Measurements from ENCODE around the gene PLTP. TPM values are rescaled to one million over a fixed set of nuclear protein-coding genes. Genes with fewer than 3 reads are reported as not detected.
"Not testable (repeated sequence)": the region's sequence is repeated elsewhere in the genome, so short reads cannot be mapped to it uniquely, and the experiment has no call there.

Gene PLTP, protein sequence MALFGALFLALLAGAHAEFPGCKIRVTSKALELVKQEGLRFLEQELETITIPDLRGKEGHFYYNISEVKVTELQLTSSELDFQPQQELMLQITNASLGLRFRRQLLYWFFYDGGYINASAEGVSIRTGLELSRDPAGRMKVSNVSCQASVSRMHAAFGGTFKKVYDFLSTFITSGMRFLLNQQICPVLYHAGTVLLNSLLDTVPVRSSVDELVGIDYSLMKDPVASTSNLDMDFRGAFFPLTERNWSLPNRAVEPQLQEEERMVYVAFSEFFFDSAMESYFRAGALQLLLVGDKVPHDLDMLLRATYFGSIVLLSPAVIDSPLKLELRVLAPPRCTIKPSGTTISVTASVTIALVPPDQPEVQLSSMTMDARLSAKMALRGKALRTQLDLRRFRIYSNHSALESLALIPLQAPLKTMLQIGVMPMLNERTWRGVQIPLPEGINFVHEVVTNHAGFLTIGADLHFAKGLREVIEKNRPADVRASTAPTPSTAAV
- total RNA-seq = 1 to 10 TPM; 2.2 to 2.8 TPM

DNA sequence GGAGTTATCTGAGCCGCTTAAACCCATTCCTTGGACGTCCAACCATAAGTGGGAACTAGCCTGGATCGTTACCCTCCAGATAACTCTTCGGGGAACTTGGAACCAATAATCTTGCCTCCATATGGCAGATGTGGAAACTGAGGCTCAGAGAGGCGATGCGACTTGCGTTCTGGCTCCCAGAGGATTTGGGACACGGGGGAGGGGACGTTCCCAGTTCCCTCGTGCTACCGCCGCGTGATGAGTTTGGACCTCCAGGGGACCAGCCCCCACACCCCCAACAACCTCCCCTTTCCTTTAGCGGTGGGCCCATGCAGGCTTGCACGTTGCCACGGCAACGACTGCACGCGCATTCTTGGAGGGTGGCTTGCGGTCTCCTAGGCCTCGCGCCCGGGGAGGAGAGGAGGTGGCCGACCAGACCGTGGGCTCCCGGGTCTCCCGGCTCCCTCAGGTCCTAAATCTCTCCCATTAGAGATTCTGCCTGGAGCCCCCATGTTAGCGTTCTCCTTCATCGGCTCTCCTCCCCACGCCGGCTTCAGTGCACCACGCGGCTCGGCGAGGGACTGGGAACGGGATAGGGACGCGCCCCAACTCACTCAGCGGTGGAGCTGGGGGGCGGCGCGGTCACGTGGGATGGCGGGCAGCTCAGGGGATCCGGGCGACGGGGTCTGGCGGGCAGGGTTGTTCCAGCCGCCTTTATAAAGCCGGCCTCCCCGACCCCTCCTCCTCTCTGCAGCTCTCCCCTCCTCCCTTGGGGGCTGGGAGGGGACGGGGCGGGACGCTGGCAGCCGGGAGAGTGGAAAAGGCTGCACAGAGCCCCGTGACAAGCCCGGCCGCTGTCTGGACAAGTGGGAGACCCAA, at the start of gene PLTP:
Gene PLTP, minus strand, starts transcription at position 670 of the 858 bp plus-strand sequence. CDS start 703 bp downstream, outside the sequence.
- Mint-ChIP-seq H3K4me1 (ENCODE audit: low read depth) (peaks cover 25% of the 10 kb centered on the region), H3K4me3 (peak within 1 kb of the TSS; percentile 77), H3K27ac (peak within 1 kb of the TSS; percentile 88), H3K9me3 (ENCODE audit: insufficient read depth) (no peaks in the 10 kb centered on the region), H3K36me3 (ENCODE audit: low read depth) (no peaks in the 10 kb centered on the region), H3K27me3 (ENCODE audit: low read depth) (peaks cover 21% of the 10 kb centered on the region)
- ATAC-seq (peak; percentile 21), DNase-seq (peak; percentile 58)
- ChIA-PET POLR2A (interaction anchor here (1.1 to 3.5 kb wide), 3 partner anchors 19 to 43 kb away, joined by 3 to 19 read pairs (median 3); partner anchors contain the start of gene PCIF1), CTCF (interaction anchor here (1.6 kb wide), 1 partner anchor 59 kb away, joined by 6 read pairs; no protein-coding TSS in a partner anchor)

DNA sequence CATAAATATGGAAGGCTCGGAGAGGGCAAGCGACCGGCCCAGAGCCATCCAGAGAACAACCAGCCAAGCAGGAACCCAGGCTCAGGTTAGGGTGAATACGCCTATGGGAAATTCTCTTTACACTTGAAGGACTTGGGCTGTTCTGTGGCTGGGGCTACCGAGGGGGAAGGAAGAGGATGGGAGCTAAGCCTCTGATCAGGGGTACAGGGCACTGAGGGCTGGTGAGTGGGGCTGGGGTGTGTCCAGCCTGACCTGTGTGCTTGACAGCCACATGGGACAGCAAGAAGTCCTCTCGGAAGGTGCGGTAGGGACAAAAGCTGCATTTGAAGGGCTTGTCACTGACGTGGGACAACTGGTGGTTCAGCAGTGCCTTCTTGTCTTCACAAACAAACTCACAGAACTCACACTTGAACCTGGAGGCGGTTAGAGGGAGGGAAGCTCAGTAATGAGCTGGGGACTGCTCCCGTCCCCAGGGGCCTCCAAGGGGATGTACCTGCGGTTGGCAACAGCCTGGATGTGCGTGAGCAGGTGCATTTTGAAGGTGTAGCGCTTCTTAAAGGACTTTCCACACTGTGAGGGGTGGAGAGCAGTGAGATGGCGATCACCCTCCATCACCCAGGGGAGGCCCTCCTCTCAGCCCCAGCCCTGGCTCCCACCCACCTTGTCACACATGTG, 48.1 kb upstream of the PLTP start:
- H3K4me1 Mint-ChIP-seq (ENCODE audit: low read depth) = peaks cover 5% of the 10 kb centered on the region
- ATAC-seq (no peak), DNase-seq (no peak)
- no peaks in the 10 kb centered on the region for H3K9me3 Mint-ChIP-seq (ENCODE audit: insufficient read depth)
- H3K27me3 Mint-ChIP-seq (ENCODE audit: low read depth) = no peaks in the 10 kb centered on the region
- CTCF ChIA-PET = interaction anchor here (1.9 to 6.5 kb wide), 3 partner anchors 10 to 161 kb away, joined by 9 to 74 read pairs (median 21); no protein-coding TSS in a partner anchor
- H3K4me3 Mint-ChIP-seq = no peak overlapping the region
- H3K27ac Mint-ChIP-seq = no peak overlapping the region
- POLR2A ChIA-PET = interaction anchor here (1.2 to 1.4 kb wide), 2 partner anchors 13 to 26 kb away, joined by 3 to 6 read pairs; partner anchors contain the start of gene PCIF1
- peaks cover 65% of the 10 kb centered on the region for H3K36me3 Mint-ChIP-seq (ENCODE audit: low read depth)

DNA sequence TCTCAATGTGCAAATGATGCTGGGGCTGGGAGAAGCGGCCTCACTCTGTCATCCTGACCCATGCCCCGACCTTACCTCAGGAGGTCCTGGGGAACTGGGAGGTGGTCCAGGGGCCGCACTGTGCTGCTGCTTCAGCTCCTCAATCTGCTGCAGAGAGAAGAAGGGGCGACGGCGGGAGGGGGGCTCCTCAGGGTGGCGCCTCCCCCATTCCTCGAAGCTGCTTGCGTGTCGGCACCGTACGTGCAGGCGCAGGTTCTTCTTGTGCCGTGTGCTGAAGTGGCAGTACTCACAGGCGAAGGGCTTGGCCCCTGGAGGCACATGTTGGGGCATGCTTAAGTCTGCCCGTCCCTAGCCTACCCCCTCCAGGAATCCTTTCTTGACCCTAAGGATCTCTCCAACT, 47.2 kb upstream of the PLTP start:
- peaks cover 5% of the 10 kb centered on the region for H3K4me1 Mint-ChIP-seq (ENCODE audit: low read depth)
- no peak for ATAC-seq
- CTCF ChIA-PET = interaction anchor here (2.0 to 6.5 kb wide), 3 partner anchors 11 to 160 kb away, joined by 5 to 74 read pairs (median 9); partner anchors contain the start of gene PCIF1
- H3K27ac Mint-ChIP-seq = no peak overlapping the region
- peaks cover 59% of the 10 kb centered on the region for H3K36me3 Mint-ChIP-seq (ENCODE audit: low read depth)
- DNase-seq = no peak
- H3K4me3 Mint-ChIP-seq = no peak overlapping the region
- no peaks in the 10 kb centered on the region for H3K9me3 Mint-ChIP-seq (ENCODE audit: insufficient read depth)
- POLR2A ChIA-PET = interaction anchor here (0.7 kb wide), 1 partner anchor 10 kb away, joined by 3 read pairs; no protein-coding TSS in a partner anchor
- H3K27me3 Mint-ChIP-seq (ENCODE audit: low read depth) = no peaks in the 10 kb centered on the region

DNA sequence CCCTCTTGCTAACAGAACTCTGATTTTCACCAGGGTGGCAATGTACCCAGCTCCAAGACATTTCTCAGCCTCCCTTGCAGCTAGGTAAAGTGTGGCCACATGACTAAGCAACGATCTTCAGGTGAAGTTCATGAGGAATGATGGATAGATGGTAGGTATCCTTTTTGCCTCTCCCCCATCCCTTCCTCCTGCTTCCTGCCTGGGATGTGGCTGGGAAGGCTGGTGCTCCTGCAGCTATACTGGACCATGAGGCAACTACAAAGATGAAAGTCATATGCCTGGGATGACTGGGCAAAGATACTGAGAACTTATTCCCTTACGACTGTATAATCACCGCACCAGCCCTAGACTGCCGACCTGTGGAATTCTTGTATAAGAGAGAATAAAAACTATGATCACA, 46.6 kb upstream of the PLTP start:
- Mint-ChIP-seq H3K27me3 (ENCODE audit: low read depth) (no peaks in the 10 kb centered on the region), H3K4me1 (ENCODE audit: low read depth) (peaks cover 4% of the 10 kb centered on the region), H3K27ac (no peak overlapping the region), H3K36me3 (ENCODE audit: low read depth) (peaks cover 59% of the 10 kb centered on the region), H3K4me3 (no peak overlapping the region), H3K9me3 (ENCODE audit: insufficient read depth) (no peaks in the 10 kb centered on the region)
- ATAC-seq (no peak), DNase-seq (no peak)
- POLR2A ChIA-PET = interaction anchor here (0.8 kb wide), 2 partner anchors 11 to 24 kb away, joined by 3 to 4 read pairs; no protein-coding TSS in a partner anchor
- CTCF ChIA-PET = interaction anchor here (2.0 to 6.5 kb wide), 3 partner anchors 11 to 159 kb away, joined by 5 to 74 read pairs (median 9); partner anchors contain the start of gene PCIF1

DNA sequence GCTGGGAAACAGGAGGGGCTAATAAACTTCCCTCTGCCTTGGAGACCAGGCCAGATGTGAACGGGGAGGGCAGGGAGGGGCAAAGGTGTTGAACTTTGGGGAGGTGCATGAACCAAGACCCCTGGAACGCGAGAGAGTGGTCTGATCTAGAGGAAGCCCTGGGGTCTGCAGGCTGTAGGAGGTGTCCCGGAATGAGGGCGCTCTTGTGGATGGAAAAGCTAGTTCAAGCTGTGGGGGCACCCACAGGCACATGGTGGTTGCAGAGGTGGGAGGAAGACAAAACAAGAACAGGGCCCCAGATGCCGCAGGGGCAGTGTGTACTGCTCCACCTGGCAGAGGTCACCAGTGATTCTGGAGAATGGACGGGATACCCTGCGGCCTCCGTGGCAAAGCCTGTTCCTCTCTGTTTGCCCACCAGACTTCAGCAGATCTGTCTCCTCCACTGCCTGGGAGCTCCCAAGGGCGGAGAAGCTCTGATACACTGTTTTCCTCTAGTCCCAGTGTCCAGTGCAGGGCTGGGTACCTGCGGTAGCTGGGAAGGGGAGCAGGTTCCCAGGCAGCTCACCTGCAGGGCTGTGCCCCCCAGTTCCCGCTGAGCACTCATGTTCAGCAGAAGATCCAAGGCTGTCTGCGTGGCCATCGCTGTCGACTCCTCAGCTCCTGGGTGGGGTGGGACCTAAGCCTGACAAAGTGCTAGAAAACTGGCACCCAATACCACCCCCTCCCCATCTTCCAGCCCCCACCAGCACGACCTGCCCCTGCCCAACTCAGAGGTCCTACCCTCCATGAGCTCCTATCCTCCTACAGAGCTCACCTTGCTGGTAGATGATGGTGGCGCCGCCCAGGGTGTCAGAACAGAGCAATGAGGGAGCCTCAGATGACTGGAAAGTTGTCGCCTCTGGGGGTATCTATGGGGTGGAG, 45.3 kb upstream of the PLTP start:
- no peaks in the 10 kb centered on the region for H3K4me1 Mint-ChIP-seq (ENCODE audit: low read depth)
- POLR2A ChIA-PET = interaction anchor here (0.8 kb wide), 2 partner anchors 10 to 22 kb away, joined by 3 to 4 read pairs; no protein-coding TSS in a partner anchor

DNA sequence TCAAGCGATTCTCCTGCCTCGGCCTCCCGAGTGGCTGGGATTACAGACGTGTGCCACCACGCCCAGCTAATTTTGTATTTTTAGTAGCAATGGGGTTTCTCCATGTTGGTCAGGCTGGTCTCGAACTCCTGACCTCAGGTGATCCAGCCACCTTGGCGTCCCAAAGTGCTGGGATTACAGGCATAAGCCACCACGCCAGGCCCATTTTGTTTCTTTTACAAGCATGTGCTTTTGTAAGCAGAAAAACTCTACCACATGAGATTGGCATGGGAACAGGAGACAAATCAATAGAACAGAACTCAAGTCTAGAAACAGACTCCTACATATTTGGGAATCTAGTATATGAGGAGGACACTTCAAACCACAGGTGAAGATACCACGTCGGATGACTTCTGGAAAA, 44.4 kb upstream of the PLTP start:
- H3K27me3 Mint-ChIP-seq (ENCODE audit: low read depth); H3K4me3 Mint-ChIP-seq; ATAC-seq; H3K9me3 Mint-ChIP-seq (ENCODE audit: insufficient read depth); H3K27ac Mint-ChIP-seq; CTCF ChIA-PET; H3K4me1 Mint-ChIP-seq (ENCODE audit: low read depth); POLR2A ChIA-PET; DNase-seq: not testable (repeated sequence)
- H3K36me3 Mint-ChIP-seq (ENCODE audit: low read depth) = peaks cover 52% of the 10 kb centered on the region

More for the DNA sequence above, 45.3 kb upstream of the PLTP start:
- ATAC-seq (no peak), DNase-seq (no peak)
- Mint-ChIP-seq H3K9me3 (ENCODE audit: insufficient read depth) (no peaks in the 10 kb centered on the region), H3K27ac (no peak overlapping the region), H3K27me3 (ENCODE audit: low read depth) (no peaks in the 10 kb centered on the region), H3K36me3 (ENCODE audit: low read depth) (peaks cover 50% of the 10 kb centered on the region), H3K4me3 (no peak overlapping the region)
- CTCF ChIA-PET = interaction anchor here (2.0 to 6.5 kb wide), 3 partner anchors 13 to 158 kb away, joined by 5 to 74 read pairs (median 9); partner anchors contain the start of gene PCIF1

DNA sequence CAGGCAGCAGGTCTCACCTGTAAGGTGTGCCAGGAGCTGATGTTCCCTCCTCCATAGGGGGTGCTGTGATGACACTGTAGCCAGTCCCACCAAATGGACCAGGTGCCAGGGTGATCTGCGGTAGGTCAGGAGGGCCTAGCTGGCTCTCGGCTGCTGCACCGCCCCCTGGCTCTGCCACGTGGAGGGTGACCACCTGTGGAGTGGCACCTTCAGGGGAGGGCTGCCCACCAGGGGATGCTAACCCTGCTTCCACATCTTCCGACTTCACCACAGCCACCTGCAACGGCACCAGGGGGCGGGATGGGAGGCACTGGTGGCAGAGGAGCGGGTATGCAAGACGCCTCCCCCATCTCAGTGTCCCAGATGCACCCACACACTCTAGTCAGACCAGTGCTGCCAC, 41.7 kb upstream of the PLTP start:
- H3K4me1 Mint-ChIP-seq (ENCODE audit: low read depth) = no peaks in the 10 kb centered on the region
- peaks cover 46% of the 10 kb centered on the region for H3K36me3 Mint-ChIP-seq (ENCODE audit: low read depth)
- no peak for ATAC-seq
- H3K4me3 Mint-ChIP-seq = no peak overlapping the region
- ChIA-PET POLR2A (interaction anchor here (1.1 to 1.6 kb wide), 3 partner anchors 16 to 137 kb away, joined by 4 to 6 read pairs (median 5); no protein-coding TSS in a partner anchor), CTCF (interaction anchor here (0.9 to 2.9 kb wide), 4 partner anchors 9 to 154 kb away, joined by 3 to 17 read pairs (median 6); partner anchors contain the start of gene PCIF1)
- no peaks in the 10 kb centered on the region for H3K27me3 Mint-ChIP-seq (ENCODE audit: low read depth)
- DNase-seq = no peak
- no peaks in the 10 kb centered on the region for H3K9me3 Mint-ChIP-seq (ENCODE audit: insufficient read depth)
- H3K27ac Mint-ChIP-seq = no peak overlapping the region

DNA sequence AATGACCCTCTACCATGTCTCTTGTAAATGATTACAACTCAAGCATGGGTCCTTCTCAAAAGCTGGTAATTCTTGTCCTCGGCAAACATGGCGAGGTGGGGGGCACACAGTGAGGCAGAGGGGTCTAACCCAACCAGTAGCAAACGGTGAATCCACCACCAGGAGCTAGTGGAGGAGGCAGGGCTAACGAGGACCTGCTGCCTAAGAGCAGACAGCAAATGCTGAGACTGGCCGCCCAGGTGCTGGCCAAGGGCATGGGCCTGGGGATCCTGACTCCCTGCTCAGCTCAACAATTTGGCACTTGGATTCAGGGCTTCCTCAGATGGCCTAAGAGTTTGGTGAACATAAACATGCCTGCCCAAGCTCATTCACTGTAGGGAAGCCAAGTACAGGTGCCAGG, 40.9 kb upstream of the PLTP start:
- H3K36me3 Mint-ChIP-seq (ENCODE audit: low read depth) = peaks cover 41% of the 10 kb centered on the region
- no peak for ATAC-seq
- H3K4me3 Mint-ChIP-seq = no peak overlapping the region
- H3K9me3 Mint-ChIP-seq (ENCODE audit: insufficient read depth) = no peaks in the 10 kb centered on the region
- CTCF ChIA-PET = interaction anchor here (0.9 to 2.9 kb wide), 4 partner anchors 10 to 154 kb away, joined by 3 to 17 read pairs (median 6); partner anchors contain the start of gene PCIF1
- no peaks in the 10 kb centered on the region for H3K4me1 Mint-ChIP-seq (ENCODE audit: low read depth)
- H3K27ac Mint-ChIP-seq = no peak overlapping the region
- no peaks in the 10 kb centered on the region for H3K27me3 Mint-ChIP-seq (ENCODE audit: low read depth)
- DNase-seq = no peak
- POLR2A ChIA-PET = interaction anchor here (1.1 to 1.6 kb wide), 3 partner anchors 16 to 136 kb away, joined by 4 to 6 read pairs (median 5); no protein-coding TSS in a partner anchor

DNA sequence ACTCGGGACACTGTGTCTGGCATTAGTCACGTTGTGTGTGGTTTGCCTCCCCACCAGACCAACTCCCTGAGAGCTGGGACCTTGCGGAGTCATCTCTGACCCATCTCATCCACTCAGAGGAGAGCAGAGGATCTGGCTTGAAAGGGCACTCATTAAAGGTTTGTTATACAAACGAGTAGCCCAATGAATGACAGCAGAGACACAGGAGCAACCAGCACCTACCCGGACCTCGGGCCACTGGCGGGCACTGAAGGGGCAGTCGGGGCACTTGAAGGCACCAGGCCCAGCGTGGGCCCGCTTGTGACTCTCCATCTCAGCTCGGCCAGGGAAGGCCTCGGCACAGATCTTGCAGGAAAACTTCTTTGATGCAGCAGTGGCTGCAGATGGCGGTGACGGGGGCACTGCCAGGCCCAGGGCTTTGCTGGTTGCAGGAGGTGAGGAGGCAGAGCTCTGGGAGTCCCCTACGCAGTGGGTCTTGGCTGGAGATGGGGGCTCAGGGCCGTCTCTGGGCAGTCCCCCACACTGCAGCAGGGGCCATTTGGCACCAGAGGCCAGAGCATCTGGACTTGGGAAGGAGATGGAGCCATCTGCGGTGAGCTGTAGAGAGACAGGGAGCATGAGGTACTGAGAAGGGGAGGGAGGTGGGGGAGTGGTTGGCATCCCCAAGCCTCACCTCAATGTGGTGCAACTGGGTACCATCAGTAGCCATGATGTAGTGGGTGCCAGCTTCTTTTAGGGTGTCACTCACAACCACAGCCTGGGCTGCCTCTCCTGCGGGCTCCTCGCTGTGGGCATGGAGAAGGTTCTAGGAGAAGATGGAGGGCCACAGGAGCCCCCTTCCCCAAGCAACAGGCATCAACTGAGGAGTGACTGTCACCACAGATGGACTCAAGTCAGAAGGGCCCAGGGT, 40.2 kb upstream of the PLTP start:
- no peak for ATAC-seq
- H3K4me3 Mint-ChIP-seq = no peak overlapping the region
- H3K9me3 Mint-ChIP-seq (ENCODE audit: insufficient read depth) = no peaks in the 10 kb centered on the region
- POLR2A ChIA-PET = interaction anchor here (0.9 to 1.6 kb wide), 3 partner anchors 15 to 140 kb away, joined by 3 to 6 read pairs (median 5); partner anchors contain the start of gene UBE2C
- H3K4me1 Mint-ChIP-seq (ENCODE audit: low read depth) = no peaks in the 10 kb centered on the region
- no peaks in the 10 kb centered on the region for H3K27me3 Mint-ChIP-seq (ENCODE audit: low read depth)
- DNase-seq = no peak
- CTCF ChIA-PET = interaction anchor here (2.1 to 2.9 kb wide), 3 partner anchors 11 to 153 kb away, joined by 7 to 17 read pairs (median 8); no protein-coding TSS in a partner anchor
- H3K27ac Mint-ChIP-seq = peak overlapping the region; percentile 39
- peaks cover 44% of the 10 kb centered on the region for H3K36me3 Mint-ChIP-seq (ENCODE audit: low read depth)

Data from activated CD8-positive, alpha-beta T cell treated with anti-CD3 and anti-CD28 coated beads, Interleukin-2, amount 10 ng/mL, durations not matched to agents 7 days and 5 days (primary cell).